ENCODE measurements around the gene MRGPRX4.

Gene MRGPRX4

GRCh38 chr11:18221274-18221876, 48.7 kb downstream of the MRGPRX4 start:
- DNase-seq (ENCODE audit: low spot score): no peak

GRCh38 chr11:18222814-18223421, 50.3 kb downstream of the MRGPRX4 start:
- no peak for DNase-seq (ENCODE audit: low spot score)

Measured in AG20443 (cell line).